Fibroblast of mammary gland (primary cell): Measurements from ENCODE around the gene VIPR2.

Experiments
- DNase-seq: peaks from one replicate; pipeline ENCODE4 v3.0.0-alpha.2; 2010; ENCODE audit warnings: low read depth
- H3K4me3 ChIP-seq: 2 replicates; pipeline ENCODE4 v1.5.1; 2011; ENCODE audit warnings: low read depth, mild to moderate bottlenecking, low read length, moderate library complexity; ENCODE audit not compliant: control insufficient read depth
- CTCF ChIP-seq: conservative IDR thresholded peaks from 2 replicates; pipeline ENCODE4 v1.5.1; 2011; ENCODE audit warnings: low read depth, low read length, inconsistent platforms; ENCODE audit not compliant: control insufficient read depth, insufficient read depth

VIPR2 gene

GRCh38 chr7:159064121-159064815 lies 80.4 kb downstream of the VIPR2 start:
- TF ChIP-seq CTCF: no peak
- H3K4me3 ChIP-seq: no peak overlapping the region
- DNase-seq: no peak

GRCh38 chr7:159063046-159063840 lies 81.4 kb downstream of the VIPR2 start:
- H3K4me3 ChIP-seq: no peak overlapping the region
- no peak for DNase-seq
- no peak for TF ChIP-seq CTCF

GRCh38 chr7:159062569-159062968 lies 82.1 kb downstream of the VIPR2 start:
- DNase-seq: no peak
- TF ChIP-seq CTCF: no peak

GRCh38 chr7:159061674-159062212 lies 82.9 kb downstream of the VIPR2 start:
- TF ChIP-seq CTCF: no peak
- no peak overlapping the region for H3K4me3 ChIP-seq
- no peak for DNase-seq

More at GRCh38 chr7:159062569-159062968, 82.1 kb downstream of the VIPR2 start:
- H3K4me3 ChIP-seq: no peak overlapping the region

GRCh38 chr7:159061209-159061608 lies 83.5 kb downstream of the VIPR2 start:
- no peak for DNase-seq
- no peak for TF ChIP-seq CTCF
- no peak overlapping the region for H3K4me3 ChIP-seq

- TF ChIP-seq CTCF: no peak
- H3K4me3 ChIP-seq: no peak overlapping the region
- DNase-seq: no peak
Measured at GRCh38 chr7:159060440-159060839, 84.2 kb downstream of the VIPR2 start.
